ENCODE results near the gene TAF1B.
A peak's percentile ranks its signal among the peaks of the same experiment; 100 is the strongest.
"Not testable (repeated sequence)": the region's sequence is repeated elsewhere in the genome, so short reads cannot be mapped to it uniquely, and the experiment has no call there.

The TAF1B gene

GRCh38 chr2:9887513-9887912 lies 44.2 kb downstream of the TAF1B start:
- FAIRE-seq: peak; percentile 15

DNA sequence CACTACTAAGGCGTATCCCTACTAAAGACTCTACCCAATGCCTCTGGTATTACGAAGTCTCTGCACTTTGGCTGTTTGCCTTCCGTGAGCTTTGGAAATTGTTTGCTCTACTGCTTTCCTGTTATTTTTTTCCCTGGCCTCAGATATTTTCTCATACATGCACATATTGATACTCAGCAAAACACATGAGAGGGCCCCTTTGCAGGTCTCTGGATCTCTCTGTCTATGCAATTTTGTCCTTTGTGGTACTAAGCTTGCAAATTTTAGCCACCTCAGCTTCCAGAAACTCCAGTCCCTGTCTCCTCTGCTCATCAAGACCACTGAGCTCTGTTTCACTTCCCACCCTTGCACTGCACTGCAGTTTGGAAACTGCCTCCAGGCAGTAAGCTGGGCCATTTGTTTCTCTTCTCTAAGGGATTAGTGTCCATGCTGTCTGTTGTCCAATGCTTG lies 46.6 kb downstream of the TAF1B start:
- no peak for FAIRE-seq

DNA sequence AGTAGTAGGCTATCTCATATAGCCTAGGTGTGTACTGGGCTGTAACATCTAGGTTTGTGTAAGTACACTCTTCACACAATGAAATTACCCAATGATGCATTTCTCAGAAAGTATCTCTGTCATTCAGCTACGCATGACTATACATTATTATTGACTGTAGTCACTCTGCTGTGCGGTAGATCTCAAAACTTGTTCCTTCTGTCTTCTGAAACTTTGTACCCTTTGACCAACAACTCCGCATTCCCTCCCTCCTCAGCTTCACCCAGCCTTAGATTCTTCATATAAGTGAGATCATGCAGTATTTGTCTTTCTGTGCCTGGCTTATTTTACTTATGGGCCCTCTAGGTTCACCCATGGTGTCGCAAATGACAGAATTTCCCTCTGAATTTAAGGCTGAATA lies 49.0 kb downstream of the TAF1B start:
- FAIRE-seq: no peak

DNA sequence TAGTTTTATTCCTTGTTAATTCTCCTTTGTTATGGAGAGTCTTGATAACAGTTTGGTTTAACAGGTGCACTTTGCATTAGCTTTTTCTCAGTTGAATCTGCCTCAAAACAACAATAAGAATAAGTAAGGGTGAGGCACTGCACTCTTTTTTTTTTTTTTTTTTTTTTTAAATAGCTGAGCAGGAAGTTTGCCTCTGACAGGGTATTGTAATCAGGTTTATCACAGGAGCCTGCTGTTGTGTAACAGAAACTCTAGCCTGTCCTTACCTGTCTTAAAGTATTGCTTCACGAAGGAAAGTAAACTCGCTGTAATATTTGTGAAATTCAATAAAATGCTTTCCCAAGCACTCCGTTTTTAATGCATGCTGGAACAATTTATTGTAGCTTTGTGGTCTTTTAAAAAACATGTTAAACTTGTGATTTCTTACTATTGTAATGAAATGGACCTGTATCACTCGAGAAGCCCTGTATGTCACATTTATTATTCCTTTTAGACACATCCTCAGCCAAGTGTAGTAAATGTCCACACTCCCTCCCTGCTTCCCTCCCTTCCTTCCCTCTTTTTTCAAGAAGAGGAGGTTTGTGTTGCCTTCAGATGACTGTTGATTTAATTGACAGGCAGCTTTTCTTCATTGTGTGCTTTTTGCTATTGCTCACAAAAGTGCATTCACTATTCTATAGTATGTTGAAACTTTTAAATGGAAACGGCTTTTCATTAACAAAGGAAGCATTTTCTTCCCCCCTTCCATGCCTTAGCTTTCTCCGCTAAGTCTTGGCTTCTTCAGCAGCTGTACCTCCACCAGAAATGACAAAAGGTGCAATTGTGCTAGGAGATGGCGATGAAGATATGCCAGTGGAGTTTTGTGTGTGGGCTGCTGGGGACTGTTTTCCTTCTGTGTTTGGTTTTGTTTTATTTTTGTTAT lies 52.7 kb downstream of the TAF1B start:
- FAIRE-seq: no peak

GRCh38 chr2:9897331-9897737 lies 54.1 kb downstream of the TAF1B start:
- no peak for FAIRE-seq

- FAIRE-seq: no peak
These were observed 54.6 kb downstream of the TAF1B start for GRCh38 chr2:9897846-9898245.

DNA sequence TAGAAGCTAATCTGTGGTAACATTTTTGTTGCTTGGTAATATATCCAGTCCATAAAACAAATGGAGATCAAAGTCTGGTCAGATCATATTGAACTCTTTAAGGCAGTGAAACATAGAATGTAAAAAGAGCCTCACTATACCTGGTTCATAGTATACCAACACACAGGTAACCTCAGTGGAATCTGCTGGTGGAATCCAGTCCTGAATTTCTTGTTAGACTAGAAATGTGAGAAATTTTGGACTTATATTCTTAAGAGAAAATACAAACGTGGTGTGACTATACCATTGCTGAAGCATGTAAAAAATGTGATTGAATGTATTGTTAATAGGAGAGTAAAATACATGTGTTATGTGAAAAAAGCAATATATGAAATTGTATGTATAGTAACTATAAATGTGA lies 62.1 kb downstream of the TAF1B start:
- FAIRE-seq: no peak

- no peak for FAIRE-seq
These were observed 64.1 kb downstream of the TAF1B start for GRCh38 chr2:9907402-9907801.

DNA sequence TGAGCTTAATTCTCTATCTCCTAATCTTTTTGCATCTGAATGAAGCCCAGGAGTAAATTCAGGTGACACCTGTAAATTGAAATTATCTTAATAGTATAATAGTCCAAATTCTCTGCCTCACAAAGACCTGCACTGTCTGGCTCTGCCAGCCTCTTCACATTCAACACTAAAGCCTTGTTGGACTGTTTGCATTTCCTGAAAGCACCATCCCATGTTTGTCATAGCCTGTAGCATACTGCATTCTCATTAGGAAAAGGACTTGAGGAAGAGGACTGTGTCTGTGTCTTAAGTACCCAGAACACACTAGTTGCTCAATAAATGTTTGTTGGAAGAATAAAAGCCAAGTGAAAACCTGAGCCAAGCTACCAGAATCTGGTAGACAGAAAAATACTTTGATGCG lies 65.4 kb downstream of the TAF1B start:
- no peak for FAIRE-seq

DNA sequence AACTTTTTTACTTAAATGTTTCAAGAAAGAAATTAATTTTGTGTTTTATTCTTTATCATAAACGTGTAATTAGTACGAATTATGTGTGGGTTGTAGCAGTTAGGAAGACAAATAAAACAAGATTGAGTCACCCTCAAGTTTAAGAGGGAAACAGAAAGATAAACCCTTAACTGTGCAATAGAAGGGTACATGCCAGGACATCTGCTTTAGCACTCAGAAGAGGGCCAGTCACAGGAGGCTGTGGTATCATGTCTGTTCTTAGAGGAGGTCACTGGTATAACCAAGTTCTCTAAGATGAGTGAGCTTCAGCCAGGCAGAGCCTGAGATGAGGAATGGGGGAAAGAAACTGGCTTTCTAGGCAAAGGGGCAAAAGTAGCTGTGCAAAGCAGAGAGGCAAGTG lies 65.8 kb downstream of the TAF1B start:
- no peak for FAIRE-seq

DNA sequence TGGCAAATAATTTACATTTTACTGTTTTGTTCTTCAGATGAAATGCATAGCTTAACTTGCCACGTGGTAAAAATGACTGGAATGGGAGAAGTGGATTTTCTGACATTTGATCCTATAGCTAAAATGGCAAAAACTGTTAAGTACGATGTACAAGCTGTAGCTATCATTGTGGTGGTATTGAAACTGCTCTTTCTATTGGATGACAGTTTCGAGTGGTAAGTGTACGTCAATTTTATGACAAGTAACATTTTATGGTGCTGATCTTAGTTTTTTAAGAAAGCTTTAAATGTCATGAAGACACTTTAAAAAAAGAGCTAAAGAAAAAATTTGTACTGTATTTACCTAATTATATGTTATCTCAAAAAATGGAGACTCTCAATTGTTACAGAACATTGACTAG lies 67.4 kb downstream of the TAF1B start:
- no peak for FAIRE-seq

DNA sequence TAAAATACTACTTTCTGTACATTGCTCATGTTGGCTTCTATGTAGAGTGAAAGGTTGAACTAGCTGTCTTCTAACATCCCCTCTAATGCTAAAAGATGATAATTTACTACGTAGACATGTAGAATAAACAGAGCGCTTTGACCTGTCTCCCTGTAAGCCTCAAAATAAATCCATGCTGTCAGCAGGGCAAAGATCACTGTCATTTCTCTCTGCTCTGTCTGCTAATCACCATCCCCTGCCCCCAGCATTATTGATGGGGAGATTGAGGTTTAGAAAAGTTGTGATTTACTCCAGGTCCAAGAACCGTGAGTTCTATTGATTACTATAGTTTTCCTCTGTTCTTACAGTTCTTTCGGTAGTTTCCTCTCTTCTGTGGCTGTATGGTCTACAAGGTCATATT lies 69.2 kb downstream of the TAF1B start:
- FAIRE-seq: no peak

GRCh38 chr2:9914384-9915065 lies 71.3 kb downstream of the TAF1B start:
- FAIRE-seq: no peak

- FAIRE-seq: no peak
These were observed 75.0 kb downstream of the TAF1B start for GRCh38 chr2:9918275-9918674.

- FAIRE-seq: no peak
These were observed 76.2 kb downstream of the TAF1B start for GRCh38 chr2:9919512-9919911.

DNA sequence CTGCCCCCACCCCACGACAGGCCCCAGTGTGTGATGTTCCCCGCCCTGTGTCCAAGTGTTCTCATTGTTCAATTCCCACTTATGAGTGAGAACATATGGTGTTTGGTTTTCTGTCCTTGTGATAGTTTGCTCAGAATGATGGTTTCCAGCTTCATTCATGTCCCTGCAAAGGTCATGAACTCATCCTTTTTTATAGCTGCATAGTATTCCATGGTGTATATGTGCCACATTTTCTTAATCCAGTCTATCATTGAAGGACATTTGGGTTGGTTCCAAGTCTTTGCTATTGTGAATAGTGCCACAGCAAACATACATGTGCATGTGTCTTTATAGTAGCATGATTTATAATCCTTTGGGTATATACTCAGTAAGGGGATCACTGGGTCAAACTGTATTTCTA lies 83.7 kb downstream of the TAF1B start:
- FAIRE-seq: not testable (repeated sequence)

DNA sequence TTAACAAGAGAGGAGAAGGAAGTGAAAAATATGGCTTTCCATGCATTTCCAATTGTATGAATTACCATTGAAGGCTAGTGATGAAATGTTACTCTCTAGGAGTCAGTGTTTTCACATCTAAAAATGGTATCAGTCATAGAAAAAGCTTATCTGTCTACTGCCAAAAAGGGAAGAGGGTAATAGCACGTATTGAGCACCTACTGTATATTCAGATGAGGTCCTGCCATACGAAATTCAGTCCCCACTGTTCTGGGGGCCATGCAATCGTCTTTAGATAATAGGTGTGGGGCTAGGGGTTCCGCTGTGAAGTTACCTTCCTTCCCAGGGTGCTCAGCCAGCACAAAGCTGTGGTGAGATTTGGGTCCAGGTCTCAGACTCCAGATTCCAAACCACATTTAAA lies 94.0 kb downstream of the TAF1B start:
- no peak for FAIRE-seq

- no peak for FAIRE-seq
These were observed 94.7 kb downstream of the TAF1B start for GRCh38 chr2:9937968-9938367.

DNA sequence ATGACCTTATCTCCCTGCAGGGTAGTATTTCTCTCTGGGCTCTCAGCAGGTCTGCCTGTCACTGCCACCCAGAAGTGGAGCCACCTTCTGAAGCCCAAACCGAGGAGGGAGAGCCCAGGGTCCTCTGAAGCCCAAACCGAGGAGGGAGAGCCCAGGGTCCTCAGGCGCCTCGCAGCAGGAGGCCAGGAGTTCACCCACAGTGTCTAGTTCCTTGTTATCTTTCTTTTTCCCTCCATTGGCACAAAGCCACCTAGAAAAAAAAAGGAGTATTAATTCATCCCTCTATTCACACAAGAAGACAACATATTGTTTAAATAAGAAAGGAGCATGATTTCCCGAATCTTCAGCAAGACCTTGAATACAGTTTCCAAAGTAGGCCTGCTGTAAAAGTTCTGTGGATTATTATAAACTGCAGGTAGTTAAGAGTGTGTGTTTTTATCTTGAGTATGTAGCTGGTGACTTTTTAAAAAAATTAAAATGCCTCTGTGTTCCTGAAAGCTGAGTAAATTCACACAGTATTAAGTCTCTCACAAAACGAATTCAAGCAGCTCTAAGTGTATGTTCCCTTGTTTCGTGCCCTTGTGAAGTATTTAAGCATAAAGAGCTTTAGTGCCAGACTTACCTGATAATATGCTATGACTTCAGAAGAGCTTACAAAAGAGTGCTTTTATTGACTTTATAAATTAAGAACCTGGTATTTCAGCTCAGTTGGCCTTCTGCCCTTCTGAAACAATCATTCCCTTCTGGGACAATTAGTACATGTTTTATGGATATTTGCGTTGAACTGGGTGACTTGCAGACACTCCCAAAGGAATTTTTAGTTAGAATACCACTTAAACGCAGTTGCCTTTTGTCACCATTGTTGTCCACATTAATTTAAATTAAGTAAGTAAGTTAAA lies 96.6 kb downstream of the TAF1B start:
- no peak for FAIRE-seq

DNA sequence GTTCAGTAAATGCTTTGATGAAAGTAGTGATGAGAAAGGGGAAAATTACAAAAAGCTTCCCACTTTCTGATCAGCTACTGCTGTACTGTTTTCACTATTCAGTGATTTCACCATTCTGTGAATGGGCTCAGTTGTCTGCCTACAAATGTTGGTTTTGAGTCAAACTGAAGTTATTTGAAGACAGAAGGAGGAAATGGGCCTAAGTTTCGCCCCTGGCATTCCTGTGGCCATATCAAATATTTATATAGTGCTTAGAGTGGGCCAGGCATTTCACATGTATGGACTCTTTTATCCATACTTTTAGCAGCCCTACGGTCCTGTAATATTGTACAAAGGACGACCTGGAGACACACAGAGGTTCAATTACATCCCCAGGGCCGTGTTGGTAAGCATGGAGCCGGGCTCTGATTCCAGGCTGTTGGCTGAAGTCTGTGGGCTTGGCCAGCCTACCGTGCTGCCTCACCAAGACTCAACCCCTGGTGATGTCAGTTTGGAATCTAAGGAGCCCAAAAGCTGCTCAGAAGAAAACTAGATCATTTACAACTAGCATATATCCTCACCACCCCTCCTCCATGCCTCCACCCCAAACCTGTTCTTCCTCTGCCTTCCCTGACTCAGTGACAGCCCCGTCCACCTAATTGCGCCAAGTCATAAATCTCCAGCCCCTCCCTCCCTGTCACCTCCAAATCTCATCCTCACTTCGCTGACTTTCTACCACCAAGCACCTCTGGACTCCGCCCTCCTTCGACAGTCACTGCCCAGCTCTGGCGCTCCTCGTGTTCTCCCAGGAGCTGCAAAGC lies 98.1 kb downstream of the TAF1B start:
- no peak for FAIRE-seq

- FAIRE-seq: no peak
These were observed 98.7 kb downstream of the TAF1B start for GRCh38 chr2:9941996-9942390.

- FAIRE-seq: no peak
These were observed 101.1 kb downstream of the TAF1B start for GRCh38 chr2:9944330-9944758.

Data from TTC549 (cell line).